ENCODE measurements around the gene MMP12.

MMP12 gene

DNA sequence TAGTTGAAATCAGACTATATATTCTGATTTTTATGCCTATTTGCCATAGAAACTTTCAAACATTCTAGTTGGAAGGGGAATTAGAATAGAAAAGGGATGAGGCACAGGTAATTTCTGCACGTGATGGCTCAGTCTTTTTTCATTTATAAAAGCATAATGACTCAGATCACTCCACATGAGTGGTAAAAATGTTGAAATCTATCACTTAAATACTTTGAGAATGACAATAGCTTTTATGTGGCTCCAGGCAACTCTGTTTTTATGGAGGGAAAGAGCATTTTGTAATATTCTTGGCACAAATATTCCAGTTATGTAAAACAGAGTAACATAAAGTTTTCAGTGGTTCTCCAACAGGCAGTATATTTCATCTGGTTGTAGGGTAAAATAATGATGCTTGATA is 25.5 kb downstream of the MMP12 start:
- no peak for DNase-seq

DNA sequence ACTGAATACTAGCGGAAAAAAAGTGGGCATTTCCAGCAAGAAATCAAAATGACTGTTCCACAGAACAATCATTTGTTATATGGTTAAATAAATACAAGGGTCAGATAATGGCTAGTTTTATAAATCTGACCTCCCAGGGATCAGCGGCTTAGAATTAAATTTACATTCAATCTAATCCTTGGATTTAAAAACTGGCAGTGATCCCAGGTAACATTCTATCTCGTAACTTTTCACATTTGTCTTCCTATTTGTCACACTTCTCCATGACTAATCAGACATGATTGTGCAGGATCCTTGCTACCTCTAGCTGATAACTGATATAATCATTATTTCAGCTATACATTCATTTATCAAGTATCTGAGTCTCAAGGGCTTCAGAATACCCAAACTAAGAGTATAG is 28.5 kb downstream of the MMP12 start:
- no peak for DNase-seq

DNA sequence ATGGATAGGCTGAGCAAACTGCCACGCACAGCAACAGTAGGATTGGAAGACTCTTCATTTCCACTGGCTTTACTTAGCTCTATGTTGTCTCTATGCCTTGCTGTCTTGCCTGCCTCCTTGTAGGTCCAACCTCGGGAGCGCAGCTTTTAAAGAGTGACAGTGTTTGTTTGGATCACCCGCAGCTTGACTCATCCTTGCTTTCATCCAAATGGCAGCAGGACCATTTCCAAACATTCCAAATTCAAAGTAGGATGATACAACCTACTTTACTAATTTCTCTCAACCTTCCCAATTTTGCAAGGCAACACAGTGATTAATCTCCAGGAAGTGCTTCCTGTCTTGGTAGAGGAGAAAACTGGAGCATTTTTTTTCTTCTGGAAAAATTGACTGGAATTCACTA is 31.3 kb downstream of the MMP12 start, which contains the start of gene MMP3:
Gene MMP3 (minus strand): TSS at position 121 of the 400 bp plus-strand sequence. CDS start 63 bp downstream, at position 58.
- no peak for DNase-seq

DNA sequence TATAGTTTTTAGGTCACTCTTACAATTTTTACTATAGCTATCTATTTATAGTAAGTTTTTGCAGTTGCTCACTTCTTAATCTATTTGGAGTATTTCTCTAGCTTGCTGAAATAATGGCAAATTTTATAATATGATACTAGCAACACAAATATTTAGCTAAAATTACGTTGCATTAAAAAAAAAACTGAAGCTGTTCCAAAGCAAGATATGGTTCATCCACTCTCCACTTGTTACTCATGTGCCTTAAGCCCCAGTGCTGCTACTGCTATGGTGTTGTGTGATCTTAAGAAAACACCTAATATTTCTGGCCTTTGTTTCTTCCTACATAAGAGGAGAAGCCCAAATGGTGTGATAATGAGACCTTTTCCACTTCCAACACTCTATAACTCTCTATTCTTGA is 31.9 kb downstream of the MMP12 start:
- DNase-seq: no peak

DNA sequence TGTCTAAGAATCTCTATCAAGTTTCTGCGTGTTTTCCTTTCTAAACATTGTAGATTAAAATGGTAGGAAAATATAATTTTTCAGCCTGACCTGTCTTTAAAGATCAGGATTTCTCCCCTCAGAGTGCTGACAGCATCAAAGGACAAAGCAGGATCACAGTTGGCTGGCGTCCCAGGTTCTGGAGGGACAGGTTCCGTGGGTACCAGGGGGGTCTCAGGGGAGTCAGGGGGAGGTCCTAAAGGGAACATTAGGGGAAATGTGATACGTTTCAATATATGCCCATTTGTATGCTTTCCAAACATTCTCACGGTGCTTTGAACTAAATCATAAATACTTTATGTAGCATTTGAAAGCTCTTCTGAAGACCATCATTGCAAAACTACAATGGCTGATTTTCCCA is 34.8 kb downstream of the MMP12 start:
- DNase-seq: no peak

DNA sequence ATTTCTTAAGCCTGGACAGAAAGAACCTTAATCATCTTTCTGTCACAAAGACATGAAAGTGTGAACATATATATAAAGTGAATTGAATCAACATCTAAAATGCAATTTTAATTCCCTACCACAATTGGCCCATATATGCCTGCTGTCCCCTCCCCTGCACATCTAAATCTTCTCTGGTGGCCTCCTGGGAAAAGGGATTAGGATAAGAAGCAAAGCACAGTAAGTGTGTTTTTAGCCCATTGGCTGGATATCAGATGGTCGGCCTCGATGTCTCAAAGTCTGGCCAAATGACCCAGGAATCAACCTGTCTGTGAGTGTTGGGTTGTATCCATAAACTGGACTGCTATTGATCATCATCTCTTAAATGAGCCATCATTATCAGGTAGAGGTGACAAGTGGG is 37.1 kb downstream of the MMP12 start:
- no peak for DNase-seq

DNA sequence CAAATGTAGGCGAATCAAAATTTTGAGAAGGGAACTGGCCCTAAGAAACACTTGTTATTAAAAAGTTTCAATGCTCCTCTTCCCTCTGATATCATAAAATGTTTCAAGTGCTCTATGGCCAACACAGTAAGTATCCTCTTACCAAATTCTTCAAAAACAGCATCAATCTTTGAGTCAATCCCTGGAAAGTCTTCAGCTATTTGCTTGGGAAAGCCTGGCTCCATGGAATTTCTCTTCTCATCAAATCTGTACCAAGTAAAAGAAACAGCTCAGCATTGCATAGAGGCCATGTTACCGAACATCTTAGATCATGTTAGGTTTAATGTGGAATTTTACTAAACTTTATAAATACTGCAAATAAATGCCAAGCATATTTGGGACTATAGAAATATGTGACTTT is 37.6 kb downstream of the MMP12 start:
- DNase-seq: no peak

DNA sequence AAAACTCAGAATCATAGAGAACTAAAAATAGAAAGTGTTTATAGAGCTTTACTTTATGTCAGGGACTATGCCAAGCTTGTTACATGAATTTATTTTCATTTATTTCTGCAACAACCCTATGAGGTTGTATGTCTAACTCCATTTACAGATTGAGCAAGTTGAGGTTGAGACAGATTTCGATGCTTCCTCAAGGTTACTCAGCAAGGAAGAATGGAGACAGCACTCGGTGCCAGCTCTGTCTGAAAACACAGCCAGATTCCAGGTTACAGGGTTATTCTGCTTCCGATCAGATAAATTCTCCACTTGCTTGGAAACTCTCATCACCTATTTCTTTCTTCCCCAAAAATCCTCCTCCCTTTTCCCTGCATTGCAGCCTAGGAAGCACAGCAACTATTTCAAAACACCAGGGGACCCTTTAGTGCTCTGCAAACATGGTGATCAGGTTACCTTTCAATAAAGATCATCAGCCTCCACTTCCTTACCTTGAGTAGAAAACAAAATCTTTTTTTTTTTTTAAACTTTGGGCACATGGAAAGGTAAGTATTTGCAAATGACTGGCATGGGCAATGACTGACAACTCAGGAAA is 38.4 kb downstream of the MMP12 start:
- DNase-seq: peak; percentile 29

DNA sequence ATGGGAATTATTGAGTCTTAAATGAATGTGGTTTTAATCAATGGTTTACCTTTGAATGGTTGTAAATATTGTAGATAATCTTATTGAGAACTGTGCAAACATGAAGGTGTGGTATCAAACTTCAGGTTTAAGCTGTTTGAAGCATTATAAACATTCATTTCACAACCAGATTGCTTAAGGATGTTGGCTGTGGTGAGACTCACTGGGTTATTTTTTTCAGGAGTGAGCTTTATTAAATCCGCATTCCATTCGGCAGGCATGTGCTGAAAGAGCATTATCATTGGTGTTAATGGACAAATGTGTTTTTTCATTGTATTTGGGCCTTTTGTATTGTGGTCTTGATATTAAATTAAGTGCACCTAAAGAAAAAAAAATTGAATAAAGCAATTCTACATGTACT is 41.1 kb downstream of the MMP12 start:
- no peak for DNase-seq

DNA sequence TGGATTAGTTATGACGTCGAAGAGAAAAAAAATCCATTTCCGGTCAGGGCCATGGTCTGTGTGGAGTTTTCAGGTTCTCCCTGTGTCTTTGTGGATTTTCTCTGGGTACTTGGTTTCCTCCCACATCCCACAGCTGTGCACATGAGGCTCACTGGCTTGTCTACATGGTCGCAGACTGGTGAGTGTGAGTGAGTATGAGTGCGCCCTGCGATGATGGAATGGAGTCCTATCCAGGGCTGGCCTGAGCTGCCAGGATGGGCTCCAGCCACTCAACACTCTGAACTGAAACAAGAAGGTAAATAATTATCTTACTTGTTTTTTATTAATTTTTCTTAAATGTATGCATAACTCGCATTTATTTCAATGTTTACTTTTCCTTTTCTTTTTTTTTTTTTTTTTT is 42.2 kb downstream of the MMP12 start:
- no peak for DNase-seq

DNA sequence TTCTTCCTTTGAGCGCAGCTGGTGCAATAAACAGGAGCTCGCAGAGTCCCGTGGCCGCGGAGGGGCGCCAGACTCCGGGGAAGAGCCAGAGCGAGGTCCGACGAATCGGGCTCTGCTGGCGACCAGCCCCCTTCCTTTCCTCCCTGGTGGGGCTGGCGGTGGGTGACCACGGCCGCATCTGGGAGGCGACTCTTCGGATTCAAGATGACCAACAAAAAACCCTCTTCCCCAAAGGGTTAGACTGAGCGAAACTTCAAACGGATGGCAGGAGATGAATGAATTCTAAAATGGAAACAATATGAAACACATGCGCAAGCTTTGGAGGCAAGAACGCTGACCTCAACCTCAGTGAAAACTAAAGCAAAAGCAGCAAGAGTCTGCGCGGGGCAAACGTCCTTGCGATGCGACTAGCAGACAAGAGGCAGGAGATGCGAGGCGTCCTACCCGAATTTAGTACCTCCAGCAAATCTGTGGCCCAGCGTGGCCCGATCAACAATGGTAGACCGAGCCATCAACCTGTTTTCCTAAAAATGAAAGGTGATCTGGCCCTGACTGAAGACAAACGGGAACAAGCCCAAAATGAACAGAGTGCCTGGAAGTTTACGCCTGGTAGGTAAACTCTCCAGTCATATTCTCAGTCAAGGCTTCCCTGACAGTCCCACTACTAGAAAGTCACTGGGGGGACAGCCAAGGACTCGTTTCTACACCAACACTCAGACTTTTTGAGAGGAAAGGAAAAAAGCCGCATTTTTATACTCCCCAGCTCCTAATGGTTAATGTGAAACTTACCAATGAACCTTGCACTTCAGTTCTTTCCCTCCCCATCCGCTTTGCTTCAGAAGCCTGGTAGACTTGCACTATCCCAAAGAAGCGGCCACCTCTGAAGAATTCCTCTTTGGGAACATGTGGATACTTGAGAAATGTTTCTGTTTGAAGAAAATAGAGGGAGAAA is 43.0 kb downstream of the MMP12 start:
- DNase-seq: peak; percentile 74

DNA sequence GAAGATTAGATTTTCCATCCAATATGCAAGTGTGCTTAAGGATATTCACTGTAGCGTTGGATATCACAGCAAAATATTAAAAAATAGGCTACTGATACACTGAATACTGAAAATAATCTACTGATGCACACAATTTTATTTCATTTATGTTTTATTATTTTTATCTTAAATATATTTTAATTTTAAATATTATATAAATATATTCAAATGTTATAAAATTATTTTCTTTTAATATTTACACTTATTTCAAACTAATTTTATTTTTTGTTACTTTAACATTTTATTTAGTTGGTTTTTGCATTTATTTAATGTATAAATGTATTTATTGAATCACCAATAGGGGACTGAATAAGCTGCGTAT is 43.7 kb downstream of the MMP12 start:
- no peak for DNase-seq

DNA sequence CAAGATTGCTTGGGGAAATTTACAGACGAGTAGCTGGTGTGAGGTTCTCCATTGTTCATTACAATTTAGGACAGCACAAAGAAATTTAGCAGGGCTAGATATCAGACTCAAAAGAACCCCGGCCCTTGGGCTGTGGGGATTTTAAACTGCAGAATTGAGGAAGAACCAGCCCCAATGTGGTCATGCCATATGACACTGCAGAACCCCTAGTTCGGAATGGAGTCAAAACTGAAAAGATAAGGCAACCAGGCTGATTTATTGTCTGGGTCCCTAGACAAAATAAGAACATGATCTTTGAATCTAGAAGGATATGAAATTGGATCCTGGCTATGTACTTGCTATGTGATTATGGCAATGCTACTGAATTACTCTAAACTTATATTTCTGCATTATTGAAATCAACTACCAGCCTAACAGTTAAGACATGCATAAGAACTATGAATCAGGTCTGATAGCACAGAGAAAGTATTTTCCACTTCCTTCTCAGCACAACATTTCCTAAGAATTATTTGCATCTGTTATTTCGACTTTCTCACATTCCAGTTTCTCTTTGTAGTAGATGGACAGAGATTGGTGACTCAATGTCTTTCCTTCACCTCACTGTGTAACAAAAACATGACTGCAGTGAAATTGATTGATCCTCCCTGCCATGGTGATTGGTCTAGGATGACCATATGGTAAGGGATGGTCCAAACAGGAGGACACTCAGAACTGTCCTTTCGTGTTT is 44.6 kb downstream of the MMP12 start:
- no peak for DNase-seq

DNA sequence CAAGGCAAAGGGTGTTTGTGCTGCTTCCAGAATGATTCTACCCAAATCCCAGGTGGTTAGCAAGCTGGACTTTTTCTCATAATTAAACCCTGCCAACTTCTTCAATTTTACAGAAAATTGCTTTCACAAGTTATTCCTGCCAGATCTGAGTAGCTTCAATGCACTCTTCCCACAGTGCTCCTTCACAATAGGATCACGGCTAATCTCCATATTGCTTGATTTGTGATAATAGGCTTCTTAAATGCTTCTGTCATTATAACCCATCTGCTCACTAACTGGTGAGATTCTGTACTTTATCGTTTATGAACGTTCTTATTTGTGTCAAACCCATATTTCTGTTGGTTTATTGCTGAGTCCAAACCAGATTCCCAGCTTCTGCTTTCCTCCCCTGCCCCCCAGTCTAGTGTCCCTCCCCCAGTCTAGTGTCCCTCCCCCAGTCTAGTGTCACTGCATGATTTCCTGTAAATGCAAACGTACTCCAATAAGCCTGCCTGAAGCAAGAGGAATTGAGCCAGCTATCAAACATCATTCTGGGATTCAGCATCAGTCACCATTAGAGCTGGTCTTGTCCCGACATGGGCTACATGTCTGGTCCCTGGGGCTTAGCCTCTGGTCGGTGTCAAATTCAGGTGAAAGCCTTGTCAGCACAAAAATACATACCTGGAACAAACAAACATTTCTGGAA is 45.3 kb downstream of the MMP12 start:
- no peak for DNase-seq

DNA sequence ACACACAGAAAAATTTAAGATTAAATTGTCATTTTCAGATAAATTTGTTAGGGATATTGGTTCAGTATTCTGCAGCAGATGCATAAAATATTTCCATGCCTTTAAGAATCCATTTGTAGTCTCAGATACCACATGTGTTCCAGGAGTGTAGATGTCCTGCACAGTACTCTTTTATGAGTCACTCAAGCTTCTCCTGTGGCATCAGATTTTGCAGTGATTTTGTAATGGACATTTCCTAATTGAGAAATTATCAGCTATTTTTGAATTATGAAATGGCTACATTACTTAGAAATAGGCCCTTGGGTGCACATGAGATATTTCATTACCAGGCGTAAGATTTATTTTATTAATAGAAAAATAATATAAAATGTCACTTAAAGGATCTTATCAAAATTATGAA is 50.2 kb downstream of the MMP12 start:
- DNase-seq: no peak

DNA sequence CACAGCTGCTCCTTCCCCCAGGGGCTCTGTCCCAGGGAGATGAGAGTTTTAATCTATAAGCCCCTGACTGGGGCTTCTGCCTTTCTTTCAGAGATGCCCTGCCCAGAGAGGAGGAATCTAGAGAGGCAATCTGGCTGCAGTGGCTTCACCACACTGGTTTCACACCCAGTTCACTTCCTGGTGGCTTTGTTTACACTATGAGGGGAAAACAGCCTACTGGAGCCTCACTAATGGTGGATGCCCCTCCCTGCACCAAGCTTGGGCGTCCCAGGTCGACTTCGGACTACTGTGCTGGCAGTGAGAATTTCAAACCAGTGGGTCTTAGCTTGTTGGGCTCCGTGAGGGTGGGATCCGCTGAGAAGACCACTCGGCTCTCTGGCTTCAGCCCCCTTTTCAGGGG is 55.3 kb downstream of the MMP12 start:
- DNase-seq: no peak

DNA sequence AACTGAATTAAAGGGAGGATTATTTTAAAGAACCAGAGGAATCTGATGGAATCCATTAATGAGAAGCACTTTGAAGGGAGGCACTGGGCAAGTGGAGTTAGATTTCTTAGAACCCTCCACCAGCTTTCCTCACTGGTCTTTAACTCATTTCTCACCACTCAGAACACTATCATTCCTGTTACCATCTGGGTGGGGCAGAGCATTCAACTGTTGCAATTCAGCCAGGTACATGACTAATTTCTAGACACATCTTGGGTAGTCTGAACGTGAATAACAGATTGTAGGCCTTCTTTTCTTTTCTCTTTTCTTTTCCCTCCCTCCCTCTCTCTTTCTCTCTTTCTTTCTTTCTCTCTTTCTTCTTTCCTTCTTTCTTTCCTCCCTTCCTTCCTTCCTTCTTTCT is 61.3 kb downstream of the MMP12 start:
- DNase-seq: no peak
